Right lobe of liver (tissue), 6 donors: Measurements from ENCODE around the gene IQGAP3. TPM values are rescaled to one million over a fixed set of nuclear protein-coding genes. Genes with fewer than 3 reads are reported as not detected.

Experiments
- ATAC-seq, 4 donors: fragments of 200-7000 bp; cut with Tn5 transposase; one replicate each; pipeline ENCODE4 v1.9.1; 2020; ENCODE audit warnings: mild to moderate bottlenecking in 4 of 4, moderate library complexity in 4 of 4
- DNase-seq, 3 donors: peaks; one replicate each; pipeline ENCODE4 v3.0.0-alpha.2; 2020
- H3K27ac ChIP-seq, 3 donors: fragments of 200-600 bp; one replicate each; pipeline ENCODE4 v1.8.0; 2022
- H3K27me3 ChIP-seq, 2 donors: fragments of 200-600 bp; one replicate each; pipeline ENCODE4 v1.8.0; 2022
- H3K36me3 ChIP-seq, 4 donors: fragments of 200-600 bp; sonication (generic) in 1 of 4; one replicate each; pipeline versions ENCODE4 v1.5.1 to v1.8.0; 2017 to 2022; ENCODE audit warnings: control low read depth in 1 of 4
- H3K4me1 ChIP-seq, 4 donors: fragments of 200-600 bp; sonication (generic) in 1 of 4; one replicate each; pipeline versions ENCODE4 v1.5.1 to v1.8.0; 2017 to 2022; ENCODE audit warnings: control low read depth in 1 of 4
- H3K4me3 ChIP-seq, 3 donors: fragments of 200-600 bp; one replicate each; pipeline ENCODE4 v1.8.0; 2022
- H3K9me3 ChIP-seq, 4 donors: fragments of 200-600 bp; sonication (generic) in 1 of 4; one replicate each; pipeline versions ENCODE4 v1.5.1 to v1.8.0; 2017 to 2022; ENCODE audit warnings: control low read depth in 1 of 4
- CTCF ChIP-seq, 4 donors: fragments of 200-600 bp in 3 of 4; fragments of 450-650 bp in 1 of 4; IDR thresholded peaks; one replicate each; pipeline versions ENCODE4 v1.5.1 to v1.8.0; 2016 to 2022; ENCODE audit warnings: antibody characterized with exemption in 4 of 4, mild to moderate bottlenecking in 2 of 4
- POLR2A ChIP-seq: fragments of 450-650 bp; IDR thresholded peaks from one replicate; pipeline ENCODE4 v1.6.1; 2017; ENCODE audit warnings: antibody characterized with exemption, mild to moderate bottlenecking
- WGBS: methylation state at CpG from one replicate; pipeline ENCODE4 v1.1.6; 2018; ENCODE audit warnings: low coverage, low lambda C conversion rate; ENCODE audit not compliant: insufficient coverage; ENCODE audit errors: missing lambda C conversion rate; 5-methylcytosine and 5-hydroxymethylcytosine counted together
- intact Hi-C, 2 donors: fragments of 100-400 bp; cut with DNase I; formaldehyde crosslinking; loops; one replicate each; pipeline versions ENCODE4 v1.11.2 to v1.14.1; 2022
- total RNA-seq, 6 experiments: library from RNA; depleted of rRNA in 2 of 6; stranded (reverse); fragments of >200 nt in 2 of 6; fragmentation: NEBNext Ultra II Directional in 3 of 6; extraction: Animal tissue kit (Norgen Biotek cat#: 25700) in 3 of 6; gene quantifications; one replicate each; pipeline versions ENCODE4 v1.1.0 to v1.2.4, GENCODE V29; 2016 to 2023
- donor health status: DM: no; HTN: yes; CAD: no.
- donor health status: DM: no; HTN: no; CAD: no.
- donor health status: DM: no; HTN: no; CAD: no.
- donor health status: DM: no; HTN: yes; CAD: no.
- donor health status: DM: no; HTN: yes; CAD: no.

The IQGAP3 gene
- total RNA-seq, 6 experiments from 2014 or later, result 0.07 to 2.6 (median 0.95) TPM

GRCh38 chr1:156595016-156595415 lies 22.7 kb upstream of the IQGAP3 start:
- no peaks in the 10 kb centered on the region for H3K27me3 ChIP-seq
- peaks cover 0 to 26% (median 0%) of the 10 kb centered on the region in 4 donors for H3K36me3 ChIP-seq
- ATAC-seq (no peak), DNase-seq (no peak)
- intact Hi-C loops, result no loop called here
- TF ChIP-seq CTCF (IDR thresholded peaks at IDR 0.05) (no peak), POLR2A (no peak)
- no peaks in the 10 kb centered on the region for H3K9me3 ChIP-seq
- peaks cover 0 to 7% (median 0%) of the 10 kb centered on the region in 4 donors for H3K4me1 ChIP-seq
- 81% methylated on average over 2 of the region's 2 CpGs for WGBS
- no peak overlapping the region for H3K27ac ChIP-seq
- H3K4me3 ChIP-seq, result no peak overlapping the region

DNA sequence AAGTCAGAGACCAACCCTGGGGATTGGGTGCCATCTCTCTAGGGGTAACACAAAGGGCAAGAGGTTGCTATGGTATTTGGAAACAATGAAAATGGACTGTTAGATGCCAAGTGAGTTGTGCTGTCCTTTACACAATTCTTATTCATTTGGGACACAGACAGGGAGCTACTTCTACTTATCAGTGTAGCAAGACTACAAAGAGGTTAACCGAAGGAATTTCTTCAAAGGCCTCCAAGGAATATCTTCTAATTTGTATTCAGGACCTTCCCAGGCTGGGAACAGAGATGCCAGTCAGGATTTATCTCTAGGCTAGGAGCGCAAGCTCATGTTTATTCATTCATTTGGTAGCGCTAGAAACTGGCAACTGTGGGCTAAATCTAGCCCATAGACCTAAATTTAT lies 21.8 kb upstream of the IQGAP3 start:
- H3K9me3 ChIP-seq, result no peaks in the 10 kb centered on the region
- H3K27me3 ChIP-seq, result no peaks in the 10 kb centered on the region
- H3K4me1 ChIP-seq, result peaks cover 0 to 5% (median 0%) of the 10 kb centered on the region in 4 donors
- intact Hi-C loops, result no loop called here
- ATAC-seq (no peak), DNase-seq (no peak)
- no peak for TF ChIP-seq CTCF (IDR thresholded peaks at IDR 0.05)
- no peak for TF ChIP-seq POLR2A
- WGBS, result 92% methylated on average over 3 of the region's 3 CpGs
- H3K4me3 ChIP-seq, result no peak overlapping the region
- H3K27ac ChIP-seq, result no peak overlapping the region
- peaks cover 0 to 26% (median 0%) of the 10 kb centered on the region in 4 donors for H3K36me3 ChIP-seq

- DNase-seq (no peak), ATAC-seq (no peak)
- intact Hi-C loops, result no loop called here
- 80% methylated on average over 2 of the region's 8 CpGs for WGBS
- H3K27me3 ChIP-seq, result no peaks in the 10 kb centered on the region
- H3K4me1 ChIP-seq, result peaks cover 0 to 5% (median 0%) of the 10 kb centered on the region in 4 donors
- H3K36me3 ChIP-seq, result peaks cover 0 to 26% (median 0%) of the 10 kb centered on the region in 4 donors
- TF ChIP-seq POLR2A (no peak), CTCF (IDR thresholded peaks at IDR 0.05) (no peak)
- H3K27ac ChIP-seq, result no peak overlapping the region
- no peak overlapping the region for H3K4me3 ChIP-seq
- no peaks in the 10 kb centered on the region for H3K9me3 ChIP-seq
Observed at GRCh38 chr1:156593661-156593989, 21.3 kb upstream of the IQGAP3 start.

DNA sequence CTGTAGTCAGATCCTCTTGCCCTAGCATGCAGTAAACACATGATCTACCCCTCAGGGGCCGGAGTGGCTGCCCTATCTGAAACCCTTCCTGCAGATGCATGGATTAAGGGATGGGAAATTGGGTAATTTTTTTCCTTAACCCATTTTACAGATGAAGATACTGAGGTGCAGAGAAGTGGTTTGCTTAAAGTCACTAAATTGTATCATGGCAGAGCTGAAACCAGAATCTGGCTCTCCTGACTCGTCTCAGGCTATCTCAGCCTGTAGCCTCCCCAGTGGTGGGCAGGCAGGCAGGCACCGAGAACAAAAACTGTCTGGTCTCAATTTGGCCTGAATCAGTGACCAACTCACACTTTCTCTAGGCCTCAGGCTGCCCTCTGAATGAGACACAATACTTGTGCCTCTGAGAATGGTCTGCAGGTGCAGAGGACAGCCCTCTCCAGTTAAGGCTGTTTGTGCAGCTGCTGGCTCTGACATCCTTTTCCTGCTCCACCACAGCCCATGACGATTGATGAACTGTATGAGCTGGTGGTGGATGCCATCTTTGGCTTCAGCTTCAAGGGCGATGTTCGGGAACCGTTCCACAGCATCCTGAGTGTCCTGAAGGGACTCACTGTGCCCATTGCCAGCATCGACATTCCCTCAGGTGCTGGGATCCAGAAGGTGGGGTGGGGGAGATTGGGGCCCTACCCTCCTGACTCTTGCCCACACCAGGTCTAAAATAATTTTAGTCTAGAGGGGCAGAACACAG lies 20.7 kb upstream of the IQGAP3 start:
- 86% methylated on average over 5 of the region's 8 CpGs for WGBS
- no peak for TF ChIP-seq POLR2A
- TF ChIP-seq CTCF (IDR thresholded peaks at IDR 0.05), result no peak
- Histone ChIP-seq H3K36me3 (peaks cover 0 to 20% (median 0%) of the 10 kb centered on the region in 4 donors), H3K4me1 (peaks cover 0 to 5% (median 0%) of the 10 kb centered on the region in 4 donors), H3K27ac (no peak overlapping the region), H3K27me3 (no peaks in the 10 kb centered on the region), H3K9me3 (no peaks in the 10 kb centered on the region), H3K4me3 (no peak overlapping the region)
- DNase-seq (no peak), ATAC-seq (no peak)
- intact Hi-C loops, result no loop called here
